ENCODE data around the gene SMIM12.
"Not testable (repeated sequence)": the region's sequence is repeated elsewhere in the genome, so short reads cannot be mapped to it uniquely, and the experiment has no call there.

SMIM12 gene

GRCh38 chr1:34833711-34834110 is 25.8 kb downstream of the SMIM12 start:
- Histone ChIP-seq H3K4me3 (ENCODE audit: low read length) (no peak overlapping the region), H3K27me3 (ENCODE audit: control insufficient read depth, insufficient read depth, low read length) (no peaks in the 10 kb centered on the region), H3K4me1 (ENCODE audit: control insufficient read depth, insufficient read depth, low read length) (no peaks in the 10 kb centered on the region), H3K36me3 (ENCODE audit: control insufficient read depth, insufficient read depth, low read length) (no peaks in the 10 kb centered on the region), H3K9ac (ENCODE audit: low read length) (no peak overlapping the region), H3K9me3 (ENCODE audit: control insufficient read depth, low read length) (no peaks in the 10 kb centered on the region)

GRCh38 chr1:34831721-34832246 is 27.8 kb downstream of the SMIM12 start:
- Histone ChIP-seq H3K9ac (ENCODE audit: low read length) (no peak overlapping the region), H3K4me1 (ENCODE audit: control insufficient read depth, insufficient read depth, low read length) (peaks cover under 1% of the 10 kb centered on the region), H3K4me3 (ENCODE audit: low read length) (no peak overlapping the region), H3K36me3 (ENCODE audit: control insufficient read depth, insufficient read depth, low read length) (no peaks in the 10 kb centered on the region), H3K9me3 (ENCODE audit: control insufficient read depth, low read length) (no peaks in the 10 kb centered on the region), H3K27me3 (ENCODE audit: control insufficient read depth, insufficient read depth, low read length) (no peaks in the 10 kb centered on the region)

GRCh38 chr1:34829250-34829649 is 30.3 kb downstream of the SMIM12 start:
- H3K9me3 ChIP-seq (ENCODE audit: control insufficient read depth, low read length), result no peaks in the 10 kb centered on the region
- H3K36me3 ChIP-seq (ENCODE audit: control insufficient read depth, insufficient read depth, low read length), result no peaks in the 10 kb centered on the region
- H3K4me3 ChIP-seq (ENCODE audit: low read length), result no peak overlapping the region
- H3K9ac ChIP-seq (ENCODE audit: low read length), result no peak overlapping the region
- no peaks in the 10 kb centered on the region for H3K27me3 ChIP-seq (ENCODE audit: control insufficient read depth, insufficient read depth, low read length)
- peaks cover 24% of the 10 kb centered on the region for H3K4me1 ChIP-seq (ENCODE audit: control insufficient read depth, insufficient read depth, low read length)

- H3K36me3 ChIP-seq (ENCODE audit: control insufficient read depth, insufficient read depth, low read length), result no peaks in the 10 kb centered on the region
- no peak overlapping the region for H3K9ac ChIP-seq (ENCODE audit: low read length)
- no peaks in the 10 kb centered on the region for H3K9me3 ChIP-seq (ENCODE audit: control insufficient read depth, low read length)
- no peaks in the 10 kb centered on the region for H3K27me3 ChIP-seq (ENCODE audit: control insufficient read depth, insufficient read depth, low read length)
- H3K4me1 ChIP-seq (ENCODE audit: control insufficient read depth, insufficient read depth, low read length), result peaks cover 26% of the 10 kb centered on the region
- no peak overlapping the region for H3K4me3 ChIP-seq (ENCODE audit: low read length)
Observed at GRCh38 chr1:34828611-34829010, 30.9 kb downstream of the SMIM12 start.

- H3K9ac ChIP-seq (ENCODE audit: low read length), result no peak overlapping the region
- H3K36me3 ChIP-seq (ENCODE audit: control insufficient read depth, insufficient read depth, low read length), result no peaks in the 10 kb centered on the region
- H3K9me3 ChIP-seq (ENCODE audit: control insufficient read depth, low read length), result no peaks in the 10 kb centered on the region
- H3K4me1 ChIP-seq (ENCODE audit: control insufficient read depth, insufficient read depth, low read length), result peaks cover 26% of the 10 kb centered on the region
- H3K27me3 ChIP-seq (ENCODE audit: control insufficient read depth, insufficient read depth, low read length), result no peaks in the 10 kb centered on the region
- no peak overlapping the region for H3K4me3 ChIP-seq (ENCODE audit: low read length)
Observed at GRCh38 chr1:34827341-34827941, 32.1 kb downstream of the SMIM12 start.

GRCh38 chr1:34825455-34826091 is 34.0 kb downstream of the SMIM12 start:
- no peaks in the 10 kb centered on the region for H3K27me3 ChIP-seq (ENCODE audit: control insufficient read depth, insufficient read depth, low read length)
- H3K9me3 ChIP-seq (ENCODE audit: control insufficient read depth, low read length), result no peaks in the 10 kb centered on the region
- no peaks in the 10 kb centered on the region for H3K36me3 ChIP-seq (ENCODE audit: control insufficient read depth, insufficient read depth, low read length)
- no peak overlapping the region for H3K4me3 ChIP-seq (ENCODE audit: low read length)
- H3K4me1 ChIP-seq (ENCODE audit: control insufficient read depth, insufficient read depth, low read length), result peaks cover 26% of the 10 kb centered on the region
- H3K9ac ChIP-seq (ENCODE audit: low read length), result peak overlapping the region; percentile 47

- Histone ChIP-seq H3K27me3 (ENCODE audit: control insufficient read depth, insufficient read depth, low read length) (no peaks in the 10 kb centered on the region), H3K4me3 (ENCODE audit: low read length) (no peak overlapping the region), H3K4me1 (ENCODE audit: control insufficient read depth, insufficient read depth, low read length) (peaks cover 26% of the 10 kb centered on the region), H3K36me3 (ENCODE audit: control insufficient read depth, insufficient read depth, low read length) (no peaks in the 10 kb centered on the region), H3K9ac (ENCODE audit: low read length) (peak overlapping the region; percentile 47), H3K9me3 (ENCODE audit: control insufficient read depth, low read length) (no peaks in the 10 kb centered on the region)
Observed at GRCh38 chr1:34824817-34825454, 34.6 kb downstream of the SMIM12 start.

GRCh38 chr1:34822202-34822601 is 37.3 kb downstream of the SMIM12 start:
- Histone ChIP-seq H3K36me3 (ENCODE audit: control insufficient read depth, insufficient read depth, low read length) (no peaks in the 10 kb centered on the region), H3K9ac (ENCODE audit: low read length) (no peak overlapping the region), H3K27me3 (ENCODE audit: control insufficient read depth, insufficient read depth, low read length) (no peaks in the 10 kb centered on the region), H3K4me3 (ENCODE audit: low read length) (no peak overlapping the region), H3K4me1 (ENCODE audit: control insufficient read depth, insufficient read depth, low read length) (peaks cover 26% of the 10 kb centered on the region), H3K9me3 (ENCODE audit: control insufficient read depth, low read length) (no peaks in the 10 kb centered on the region)

- not testable (repeated sequence) for H3K4me1 ChIP-seq (ENCODE audit: control insufficient read depth, insufficient read depth, low read length); H3K9me3 ChIP-seq (ENCODE audit: control insufficient read depth, low read length); H3K4me3 ChIP-seq (ENCODE audit: low read length); H3K9ac ChIP-seq (ENCODE audit: low read length); H3K27me3 ChIP-seq (ENCODE audit: control insufficient read depth, insufficient read depth, low read length); H3K36me3 ChIP-seq (ENCODE audit: control insufficient read depth, insufficient read depth, low read length)
Observed at GRCh38 chr1:34818862-34819261, 40.7 kb downstream of the SMIM12 start.

GRCh38 chr1:34816778-34817177 is 42.8 kb downstream of the SMIM12 start:
- Histone ChIP-seq H3K4me1 (ENCODE audit: control insufficient read depth, insufficient read depth, low read length) (no peaks in the 10 kb centered on the region), H3K36me3 (ENCODE audit: control insufficient read depth, insufficient read depth, low read length) (no peaks in the 10 kb centered on the region), H3K9ac (ENCODE audit: low read length) (no peak overlapping the region), H3K9me3 (ENCODE audit: control insufficient read depth, low read length) (no peaks in the 10 kb centered on the region), H3K27me3 (ENCODE audit: control insufficient read depth, insufficient read depth, low read length) (no peaks in the 10 kb centered on the region), H3K4me3 (ENCODE audit: low read length) (no peak overlapping the region)

- no peaks in the 10 kb centered on the region for H3K27me3 ChIP-seq (ENCODE audit: control insufficient read depth, insufficient read depth, low read length)
- H3K4me1 ChIP-seq (ENCODE audit: control insufficient read depth, insufficient read depth, low read length), result no peaks in the 10 kb centered on the region
- H3K36me3 ChIP-seq (ENCODE audit: control insufficient read depth, insufficient read depth, low read length), result no peaks in the 10 kb centered on the region
- H3K9ac ChIP-seq (ENCODE audit: low read length), result no peak overlapping the region
- no peaks in the 10 kb centered on the region for H3K9me3 ChIP-seq (ENCODE audit: control insufficient read depth, low read length)
- H3K4me3 ChIP-seq (ENCODE audit: low read length), result no peak overlapping the region
Observed at GRCh38 chr1:34816332-34816731, 43.2 kb downstream of the SMIM12 start.

GRCh38 chr1:34810781-34811180 is 48.8 kb downstream of the SMIM12 start:
- H3K4me3 ChIP-seq (ENCODE audit: low read length); H3K9me3 ChIP-seq (ENCODE audit: control insufficient read depth, low read length); H3K9ac ChIP-seq (ENCODE audit: low read length); H3K4me1 ChIP-seq (ENCODE audit: control insufficient read depth, insufficient read depth, low read length); H3K36me3 ChIP-seq (ENCODE audit: control insufficient read depth, insufficient read depth, low read length); H3K27me3 ChIP-seq (ENCODE audit: control insufficient read depth, insufficient read depth, low read length): not testable (repeated sequence)
